ENCODE measurements around the gene GGT5. TPM values are rescaled to one million over a fixed set of nuclear protein-coding genes. Genes with fewer than 3 reads are reported as not detected.
"Not testable (repeated sequence)": the region's sequence is repeated elsewhere in the genome, so short reads cannot be mapped to it uniquely, and the experiment has no call there.

Gene GGT5
- total and polyA plus RNA-seq, 2 experiments from 2014 or later, result 9.8 to 47.4 TPM

- no peaks in the 10 kb centered on the region for H3K9me2 ChIP-seq (replicated peaks; ENCODE audit: insufficient read depth)
- no peaks in the 10 kb centered on the region for H3K79me2 ChIP-seq
- no peak for TF ChIP-seq CTCF (IDR thresholded peaks at IDR 0.05; ENCODE audit: poor library complexity)
- TF ChIP-seq EZH2phosphoT487 (IDR thresholded peaks at IDR 0.05; ENCODE audit: low read depth, severe bottlenecking, unreplicated experiment), result no peak
- no peak for TF ChIP-seq EZH2 (IDR thresholded peaks at IDR 0.05; ENCODE audit: borderline replicate concordance)
- no peaks in the 10 kb centered on the region for H3K36me3 ChIP-seq (replicated peaks; ENCODE audit: insufficient read depth, low read depth)
- WGBS (ENCODE audit: low lambda C conversion rate, missing lambda C conversion rate), result 94% methylated on average over 12 of the region's 12 CpGs
- no peaks in the 10 kb centered on the region for H3K4me1 ChIP-seq (ENCODE audit: insufficient read depth)
- no peaks in the 10 kb centered on the region for H3K27me3 ChIP-seq
- H2AFZ ChIP-seq, result no peak overlapping the region
- no peak overlapping the region for H3K4me3 ChIP-seq
- DNase-seq (ENCODE audit: low spot score), result no peak
- no peaks in the 10 kb centered on the region for H3K9me3 ChIP-seq (ENCODE audit: low read depth)
- no peak overlapping the region for H3K4me2 ChIP-seq
- H3K27ac ChIP-seq, result no peak overlapping the region
- no peaks in the 10 kb centered on the region for H4K20me1 ChIP-seq (ENCODE audit: insufficient read depth, poor library complexity, severe bottlenecking)
Observed at GRCh38 chr22:24216541-24217209, 28.2 kb downstream of the GGT5 start.

- Histone ChIP-seq H3K4me2 (no peak overlapping the region), H2AFZ (no peak overlapping the region), H3K9me2 (replicated peaks; ENCODE audit: insufficient read depth) (no peaks in the 10 kb centered on the region), H3K27me3 (no peaks in the 10 kb centered on the region), H4K20me1 (ENCODE audit: insufficient read depth, poor library complexity, severe bottlenecking) (no peaks in the 10 kb centered on the region), H3K4me3 (no peak overlapping the region), H3K36me3 (replicated peaks; ENCODE audit: insufficient read depth, low read depth) (no peaks in the 10 kb centered on the region), H3K9me3 (ENCODE audit: low read depth) (no peaks in the 10 kb centered on the region), H3K4me1 (ENCODE audit: insufficient read depth) (no peaks in the 10 kb centered on the region), H3K27ac (no peak overlapping the region), H3K79me2 (no peaks in the 10 kb centered on the region)
- 90% methylated on average over 12 of the region's 12 CpGs for WGBS (ENCODE audit: low lambda C conversion rate, missing lambda C conversion rate)
- TF ChIP-seq CTCF (IDR thresholded peaks at IDR 0.05; ENCODE audit: poor library complexity) (no peak), EZH2 (IDR thresholded peaks at IDR 0.05; ENCODE audit: borderline replicate concordance) (no peak), EZH2phosphoT487 (IDR thresholded peaks at IDR 0.05; ENCODE audit: low read depth, severe bottlenecking, unreplicated experiment) (no peak)
- DNase-seq (ENCODE audit: low spot score), result no peak
Observed at GRCh38 chr22:24214467-24215285, 30.2 kb downstream of the GGT5 start.

- H3K27me3 ChIP-seq; H3K36me3 ChIP-seq (replicated peaks; ENCODE audit: insufficient read depth, low read depth); H3K4me3 ChIP-seq; H3K4me1 ChIP-seq (ENCODE audit: insufficient read depth); DNase-seq (ENCODE audit: low spot score); H2AFZ ChIP-seq; H3K27ac ChIP-seq; H3K4me2 ChIP-seq; H3K79me2 ChIP-seq; H4K20me1 ChIP-seq (ENCODE audit: insufficient read depth, poor library complexity, severe bottlenecking); H3K9me2 ChIP-seq (replicated peaks; ENCODE audit: insufficient read depth); H3K9me3 ChIP-seq (ENCODE audit: low read depth): not testable (repeated sequence)
- 87% methylated on average over 9 of the region's 9 CpGs for WGBS (ENCODE audit: low lambda C conversion rate, missing lambda C conversion rate)
Observed at GRCh38 chr22:24213111-24213510, 31.8 kb downstream of the GGT5 start.

- H2AFZ ChIP-seq, H3K4me3 ChIP-seq: not testable (repeated sequence)
- WGBS (ENCODE audit: low lambda C conversion rate, missing lambda C conversion rate), result 86% methylated on average over 5 of the region's 6 CpGs
Observed at GRCh38 chr22:24211716-24212115, 33.2 kb downstream of the GGT5 start.

GRCh38 chr22:24210409-24210808, 34.5 kb downstream of the GGT5 start:
- 94% methylated on average over 11 of the region's 11 CpGs for WGBS (ENCODE audit: low lambda C conversion rate, missing lambda C conversion rate)

More at GRCh38 chr22:24211716-24212115, 33.2 kb downstream of the GGT5 start:
- not testable (repeated sequence) for H3K4me2 ChIP-seq; H3K79me2 ChIP-seq; H3K9me2 ChIP-seq (replicated peaks; ENCODE audit: insufficient read depth); H3K4me1 ChIP-seq (ENCODE audit: insufficient read depth); H4K20me1 ChIP-seq (ENCODE audit: insufficient read depth, poor library complexity, severe bottlenecking); DNase-seq (ENCODE audit: low spot score); H3K36me3 ChIP-seq (replicated peaks; ENCODE audit: insufficient read depth, low read depth); H3K27me3 ChIP-seq; H3K27ac ChIP-seq; H3K9me3 ChIP-seq (ENCODE audit: low read depth)

More at GRCh38 chr22:24210409-24210808, 34.5 kb downstream of the GGT5 start:
- not testable (repeated sequence) for H3K4me1 ChIP-seq (ENCODE audit: insufficient read depth); H3K79me2 ChIP-seq; DNase-seq (ENCODE audit: low spot score); H2AFZ ChIP-seq; H3K4me2 ChIP-seq; H3K4me3 ChIP-seq; H3K9me2 ChIP-seq (replicated peaks; ENCODE audit: insufficient read depth); H3K27me3 ChIP-seq; H3K27ac ChIP-seq; H3K9me3 ChIP-seq (ENCODE audit: low read depth); H4K20me1 ChIP-seq (ENCODE audit: insufficient read depth, poor library complexity, severe bottlenecking); H3K36me3 ChIP-seq (replicated peaks; ENCODE audit: insufficient read depth, low read depth)

All from hepatocyte (in vitro differentiated cells).